ENCODE results near the gene TMEM212.

- TF ChIP-seq CTCF (IDR thresholded peaks at IDR 0.05; ENCODE audit: borderline replicate concordance, extremely low read depth, low read length, poor library complexity, severe bottlenecking) (no peak), EZH2 (IDR thresholded peaks at IDR 0.05; ENCODE audit: borderline replicate concordance, low read depth, low read length, severe bottlenecking) (no peak)
These were observed 14.0 kb upstream of the TMEM212 start for GRCh38 chr3:171828902-171829770.
